Activated CD8-positive, alpha-beta T cell treated with anti-CD3 and anti-CD28 coated beads, Interleukin-2, amount 10 ng/mL, durations not matched to agents 7 days and 5 days (primary cell): ENCODE data around the gene SRC. TPM values are rescaled to one million over a fixed set of nuclear protein-coding genes. Genes with fewer than 3 reads are reported as not detected.

Experiments
- ATAC-seq: fragments of 150-1000 bp; cut with Tn5 transposase; one replicate; pipeline ENCODE4 v1.10.0; 2021; ENCODE audit warnings: moderate library complexity
- CTCF ChIA-PET: fragments of 350-600 bp; sonication (Branson Sonifier 250); formaldehyde crosslinking; loops from one replicate; lab custom pipeline; 2021; ENCODE audit warnings: antibody characterized with exemption; lab: Charles Lee
- POLR2A ChIA-PET: fragments of 350-600 bp; sonication (Branson Sonifier 250); formaldehyde crosslinking; loops from one replicate; lab custom pipeline; 2021; ENCODE audit warnings: antibody characterized with exemption; lab: Charles Lee
- DNase-seq: peaks from one replicate; pipeline ENCODE4 v3.0.0-alpha.2; 2020
- H3K27ac Mint-ChIP-seq: one replicate; pipeline ENCODE4 v1.8.0; 2021; ENCODE audit warnings: mild to moderate bottlenecking, mixed read lengths
- H3K27me3 Mint-ChIP-seq: one replicate; pipeline ENCODE4 v1.8.0; 2021; ENCODE audit warnings: low read depth, mixed read lengths
- H3K36me3 Mint-ChIP-seq: one replicate; pipeline ENCODE4 v1.8.0; 2021; ENCODE audit warnings: low read depth, mixed read lengths
- H3K4me1 Mint-ChIP-seq: one replicate; pipeline ENCODE4 v1.8.0; 2021; ENCODE audit warnings: low read depth, mixed read lengths
- H3K4me3 Mint-ChIP-seq: one replicate; pipeline ENCODE4 v1.8.0; 2021; ENCODE audit warnings: mild to moderate bottlenecking, mixed read lengths
- H3K9me3 Mint-ChIP-seq: one replicate; pipeline ENCODE4 v1.8.0; 2022; ENCODE audit warnings: mixed read lengths; ENCODE audit not compliant: insufficient read depth
- total RNA-seq, 2 experiments: library from RNA; stranded (reverse); gene quantifications; one replicate each; pipeline ENCODE4 v1.2.3, GENCODE V29; 2021

The SRC gene
- total RNA-seq, 2 experiments from 2014 or later = 3.2 to 6.5 TPM

GRCh38 chr20:37375227-37375626 is 29.3 kb downstream of the SRC start:
- CTCF ChIA-PET = no interaction called here
- peaks cover 7% of the 10 kb centered on the region for H3K4me1 Mint-ChIP-seq
- DNase-seq (no peak), ATAC-seq (no peak)
- H3K9me3 Mint-ChIP-seq = no peaks in the 10 kb centered on the region
- no peak overlapping the region for H3K4me3 Mint-ChIP-seq
- POLR2A ChIA-PET = no interaction called here
- no peaks in the 10 kb centered on the region for H3K36me3 Mint-ChIP-seq
- no peaks in the 10 kb centered on the region for H3K27me3 Mint-ChIP-seq
- no peak overlapping the region for H3K27ac Mint-ChIP-seq

GRCh38 chr20:37376324-37376723 is 30.4 kb downstream of the SRC start:
- CTCF ChIA-PET = interaction anchor here (1.0 kb wide), 1 partner anchor 174 kb away, joined by 3 read pairs; no protein-coding TSS in a partner anchor

GRCh38 chr20:37376791-37377190 is 30.9 kb downstream of the SRC start:
- ATAC-seq (no peak), DNase-seq (no peak)
- CTCF ChIA-PET = interaction anchor here (1.0 to 1.3 kb wide), 2 partner anchors 174 to 181 kb away, joined by 3 read pairs; no protein-coding TSS in a partner anchor
- POLR2A ChIA-PET = no interaction called here
- H3K27me3 Mint-ChIP-seq = no peaks in the 10 kb centered on the region
- H3K4me3 Mint-ChIP-seq = no peak overlapping the region
- H3K4me1 Mint-ChIP-seq = peaks cover 7% of the 10 kb centered on the region
- H3K9me3 Mint-ChIP-seq = no peaks in the 10 kb centered on the region
- no peaks in the 10 kb centered on the region for H3K36me3 Mint-ChIP-seq
- H3K27ac Mint-ChIP-seq = no peak overlapping the region

More at GRCh38 chr20:37376324-37376723, 30.4 kb downstream of the SRC start:
- Mint-ChIP-seq H3K27me3 (no peaks in the 10 kb centered on the region), H3K27ac (no peak overlapping the region), H3K4me1 (peaks cover 7% of the 10 kb centered on the region), H3K36me3 (no peaks in the 10 kb centered on the region), H3K9me3 (no peaks in the 10 kb centered on the region), H3K4me3 (no peak overlapping the region)
- DNase-seq (no peak), ATAC-seq (no peak)
- POLR2A ChIA-PET = no interaction called here

- Mint-ChIP-seq H3K9me3 (no peaks in the 10 kb centered on the region), H3K4me3 (no peak overlapping the region), H3K36me3 (no peaks in the 10 kb centered on the region), H3K4me1 (peaks cover 7% of the 10 kb centered on the region), H3K27ac (no peak overlapping the region), H3K27me3 (no peaks in the 10 kb centered on the region)
- ATAC-seq (no peak), DNase-seq (no peak)
- ChIA-PET POLR2A (no interaction called here), CTCF (interaction anchor here (0.9 to 1.9 kb wide), 5 partner anchors 61 to 182 kb away, joined by 3 to 5 read pairs (median 4); no protein-coding TSS in a partner anchor)
These were observed 31.6 kb downstream of the SRC start for GRCh38 chr20:37377346-37378081.

GRCh38 chr20:37378420-37378784 is 32.5 kb downstream of the SRC start:
- no peaks in the 10 kb centered on the region for H3K9me3 Mint-ChIP-seq
- CTCF ChIA-PET = interaction anchor here (0.7 to 1.9 kb wide), 4 partner anchors 62 to 183 kb away, joined by 4 to 5 read pairs (median 4); no protein-coding TSS in a partner anchor
- DNase-seq = no peak
- H3K27ac Mint-ChIP-seq = no peak overlapping the region
- peaks cover 2% of the 10 kb centered on the region for H3K27me3 Mint-ChIP-seq
- POLR2A ChIA-PET = no interaction called here
- H3K4me3 Mint-ChIP-seq = no peak overlapping the region
- no peak for ATAC-seq
- H3K4me1 Mint-ChIP-seq = peaks cover 7% of the 10 kb centered on the region
- H3K36me3 Mint-ChIP-seq = no peaks in the 10 kb centered on the region

GRCh38 chr20:37378785-37379598 is 33.1 kb downstream of the SRC start:
- Mint-ChIP-seq H3K27me3 (peaks cover 2% of the 10 kb centered on the region), H3K4me1 (peaks cover 7% of the 10 kb centered on the region), H3K36me3 (no peaks in the 10 kb centered on the region), H3K4me3 (no peak overlapping the region), H3K27ac (no peak overlapping the region), H3K9me3 (no peaks in the 10 kb centered on the region)
- DNase-seq (no peak), ATAC-seq (no peak)
- ChIA-PET POLR2A (no interaction called here), CTCF (interaction anchor here (0.7 to 1.9 kb wide), 4 partner anchors 11 to 184 kb away, joined by 3 to 4 read pairs (median 4); no protein-coding TSS in a partner anchor)

- POLR2A ChIA-PET = no interaction called here
- H3K27ac Mint-ChIP-seq = no peak overlapping the region
- ATAC-seq (no peak), DNase-seq (no peak)
- H3K9me3 Mint-ChIP-seq = no peaks in the 10 kb centered on the region
- CTCF ChIA-PET = interaction anchor here (1.2 kb wide), 2 partner anchors 10 to 185 kb away, joined by 3 to 4 read pairs; no protein-coding TSS in a partner anchor
- peaks cover 5% of the 10 kb centered on the region for H3K27me3 Mint-ChIP-seq
- peaks cover 11% of the 10 kb centered on the region for H3K4me1 Mint-ChIP-seq
- H3K36me3 Mint-ChIP-seq = no peaks in the 10 kb centered on the region
- no peak overlapping the region for H3K4me3 Mint-ChIP-seq
These were observed 34.3 kb downstream of the SRC start for GRCh38 chr20:37379967-37380828.

GRCh38 chr20:37380864-37381579 is 35.1 kb downstream of the SRC start:
- ATAC-seq (no peak), DNase-seq (no peak)
- H3K4me1 Mint-ChIP-seq = peaks cover 11% of the 10 kb centered on the region
- H3K4me3 Mint-ChIP-seq = no peak overlapping the region
- POLR2A ChIA-PET = no interaction called here
- CTCF ChIA-PET = interaction anchor here (1.1 to 1.3 kb wide), 3 partner anchors 9 to 186 kb away, joined by 3 to 4 read pairs (median 3); no protein-coding TSS in a partner anchor
- H3K27ac Mint-ChIP-seq = no peak overlapping the region
- H3K36me3 Mint-ChIP-seq = no peaks in the 10 kb centered on the region
- H3K9me3 Mint-ChIP-seq = no peaks in the 10 kb centered on the region
- peaks cover 5% of the 10 kb centered on the region for H3K27me3 Mint-ChIP-seq

- Mint-ChIP-seq H3K9me3 (no peaks in the 10 kb centered on the region), H3K4me3 (no peak overlapping the region), H3K4me1 (peaks cover 11% of the 10 kb centered on the region), H3K27ac (no peak overlapping the region), H3K36me3 (no peaks in the 10 kb centered on the region), H3K27me3 (peaks cover 5% of the 10 kb centered on the region)
- POLR2A ChIA-PET = no interaction called here
- CTCF ChIA-PET = interaction anchor here (1.1 to 4.6 kb wide), 5 partner anchors 8 to 186 kb away, joined by 3 to 35 read pairs (median 3); no protein-coding TSS in a partner anchor
- ATAC-seq = no peak
- DNase-seq = no peak
These were observed 35.9 kb downstream of the SRC start for GRCh38 chr20:37381621-37382471.

- CTCF ChIA-PET = interaction anchor here (1.2 to 4.6 kb wide), 4 partner anchors 93 to 187 kb away, joined by 3 to 35 read pairs (median 4); partner anchors contain the start of gene MANBAL
- no peak for DNase-seq
These were observed 36.7 kb downstream of the SRC start for GRCh38 chr20:37382482-37383120.

More at GRCh38 chr20:37382482-37383120, 36.7 kb downstream of the SRC start:
- no peak for ATAC-seq
- POLR2A ChIA-PET = interaction anchor here (0.6 kb wide), 1 partner anchor 648 kb away, joined by 3 read pairs; no protein-coding TSS in a partner anchor
- H3K4me3 Mint-ChIP-seq = no peak overlapping the region
- no peaks in the 10 kb centered on the region for H3K36me3 Mint-ChIP-seq
- peaks cover 5% of the 10 kb centered on the region for H3K27me3 Mint-ChIP-seq
- H3K9me3 Mint-ChIP-seq = no peaks in the 10 kb centered on the region
- no peak overlapping the region for H3K27ac Mint-ChIP-seq
- H3K4me1 Mint-ChIP-seq = peaks cover 4% of the 10 kb centered on the region
